Right atrium auricular region (tissue), 2 donors: Measurements from ENCODE around the gene TCF12. TPM values are rescaled to one million over a fixed set of nuclear protein-coding genes. Genes with fewer than 3 reads are reported as not detected.

Source experiments
- DNase-seq: peaks from one replicate; pipeline ENCODE4 v3.0.0-alpha.2; 2019; ENCODE audit warnings: low spot score
- H3K27ac ChIP-seq, 2 donors: fragments of 200-600 bp; sonication (generic); 1 replicate in 1 of 2; 2 replicates in 1 of 2; pipeline ENCODE4 v1.5.1; 2016 to 2019
- H3K27me3 ChIP-seq, 2 donors: fragments of 200-600 bp; sonication (generic); one replicate each; pipeline versions ENCODE4 v1.5.1 to v1.6.0; 2017 to 2019
- H3K36me3 ChIP-seq: fragments of 200-600 bp; sonication (generic); one replicate; pipeline ENCODE4 v1.5.1; 2016
- H3K4me1 ChIP-seq, 2 donors: fragments of 200-600 bp; sonication (generic); one replicate each; pipeline versions ENCODE4 v1.5.1 to v1.6.0; 2017 to 2019
- H3K4me3 ChIP-seq, 2 donors: fragments of 200-600 bp; sonication (generic); 1 replicate in 1 of 2; 2 replicates in 1 of 2; pipeline ENCODE4 v1.5.1; 2017 to 2019; ENCODE audit warnings: mild to moderate bottlenecking in 1 of 2, moderate library complexity in 1 of 2
- H3K9me3 ChIP-seq, 2 donors: fragments of 200-600 bp; sonication (generic); one replicate each; pipeline ENCODE4 v1.5.1; 2019
- CTCF ChIP-seq, 2 donors: fragments of 200-600 bp; sonication (generic); IDR thresholded peaks; one replicate each; pipeline ENCODE4 v1.5.1; 2019; ENCODE audit warnings: antibody characterized with exemption in 2 of 2
- total RNA-seq, 2 donors: library from RNA; depleted of rRNA; stranded (reverse); fragments of >200 nt; gene quantifications; one replicate each; pipeline ENCODE4 v1.1.0, GENCODE V29; 2016

The TCF12 gene
- total RNA-seq, 2 donors from 2014 or later: 35.2 to 40.0 TPM

GRCh38 chr15:57171426-57171825 lies 253.0 kb downstream of the TCF12 start:
- no peak for DNase-seq
- TF ChIP-seq CTCF (IDR thresholded peaks at IDR 0.05): no peak
- Histone ChIP-seq H3K4me1 (no peaks in the 10 kb centered on the region), H3K4me3 (no peak overlapping the region), H3K27me3 (no peaks in the 10 kb centered on the region), H3K27ac (no peak overlapping the region), H3K9me3 (no peaks in the 10 kb centered on the region), H3K36me3 (peaks cover 8% of the 10 kb centered on the region)

- no peaks in the 10 kb centered on the region for H3K9me3 ChIP-seq
- H3K4me3 ChIP-seq: no peak overlapping the region
- H3K27me3 ChIP-seq: no peaks in the 10 kb centered on the region
- no peaks in the 10 kb centered on the region for H3K36me3 ChIP-seq
- DNase-seq: no peak
- no peak for TF ChIP-seq CTCF (IDR thresholded peaks at IDR 0.05)
- no peak overlapping the region for H3K27ac ChIP-seq
- no peaks in the 10 kb centered on the region for H3K4me1 ChIP-seq
Measured at GRCh38 chr15:57172925-57173324, 254.5 kb downstream of the TCF12 start.

DNA sequence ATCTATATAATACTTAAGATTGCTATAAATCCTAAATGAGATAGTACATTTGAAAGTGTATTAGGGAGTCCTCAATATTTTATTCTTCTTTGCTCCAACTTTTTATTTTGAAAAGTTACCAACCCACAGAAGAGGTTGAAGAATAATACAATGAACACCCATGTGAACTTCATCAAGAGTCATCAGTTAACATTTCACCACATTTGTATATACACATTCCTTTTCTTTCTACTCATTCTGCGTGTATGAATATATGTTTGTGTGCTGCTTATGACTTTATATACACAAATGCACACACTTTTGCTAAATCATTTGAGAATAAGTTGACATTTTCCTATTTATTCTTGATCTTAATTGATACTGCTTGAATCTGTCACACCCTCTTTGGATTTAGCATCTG lies 264.6 kb downstream of the TCF12 start:
- no peak for DNase-seq
- H3K4me1 ChIP-seq: peaks cover 0 to 9% of the 10 kb centered on the region in 2 donors
- no peaks in the 10 kb centered on the region for H3K36me3 ChIP-seq
- no peak for TF ChIP-seq CTCF (IDR thresholded peaks at IDR 0.05)
- H3K27ac ChIP-seq: no peak overlapping the region
- H3K27me3 ChIP-seq: no peaks in the 10 kb centered on the region
- H3K9me3 ChIP-seq: no peaks in the 10 kb centered on the region
- H3K4me3 ChIP-seq: no peak overlapping the region

GRCh38 chr15:57183614-57184344 lies 265.3 kb downstream of the TCF12 start:
- peaks cover 0 to 9% of the 10 kb centered on the region in 2 donors for H3K4me1 ChIP-seq
- no peak overlapping the region for H3K27ac ChIP-seq

GRCh38 chr15:57184502-57184901 lies 266.1 kb downstream of the TCF12 start:
- H3K36me3 ChIP-seq: no peaks in the 10 kb centered on the region
- H3K4me3 ChIP-seq: no peak overlapping the region
- H3K27me3 ChIP-seq: no peaks in the 10 kb centered on the region
- DNase-seq: no peak
- no peaks in the 10 kb centered on the region for H3K9me3 ChIP-seq
- H3K27ac ChIP-seq: no peak overlapping the region
- H3K4me1 ChIP-seq: peaks cover 0 to 9% of the 10 kb centered on the region in 2 donors
- no peak for TF ChIP-seq CTCF (IDR thresholded peaks at IDR 0.05)

More at GRCh38 chr15:57183614-57184344, 265.3 kb downstream of the TCF12 start:
- Histone ChIP-seq H3K27me3 (no peaks in the 10 kb centered on the region), H3K4me3 (no peak overlapping the region), H3K36me3 (no peaks in the 10 kb centered on the region), H3K9me3 (no peaks in the 10 kb centered on the region)
- TF ChIP-seq CTCF (IDR thresholded peaks at IDR 0.05): no peak
- DNase-seq: no peak
